SU-DHL-6 (cell line): ENCODE data around the gene MGME1.

ENCODE experiments used
- H2AFZ ChIP-seq: fragments of 200-600 bp; sonication (generic); 2 replicates; pipeline ENCODE4 v1.6.1; 2014; ENCODE audit warnings: low read depth, mild to moderate bottlenecking, moderate library complexity, mixed read lengths, antibody characterized with exemption, low read length; ENCODE audit not compliant: severe bottlenecking
- H3F3A ChIP-seq: fragments of 200-600 bp; shearing (Covaris generic); 2 replicates; pipeline ENCODE4 v1.6.0; 2016; ENCODE audit warnings: antibody characterized with exemption, mild to moderate bottlenecking; ENCODE audit not compliant: insufficient read depth
- H3K27ac ChIP-seq: fragments of 200-600 bp; sonication (generic); 2 replicates; pipeline ENCODE4 v1.5.1; 2016; ENCODE audit warnings: low read depth, mild to moderate bottlenecking, low read length, moderate library complexity, mixed read lengths
- H3K27me3 ChIP-seq: fragments of 200-600 bp; sonication (generic), shearing (Covaris generic); 2 replicates; pipeline ENCODE4 v1.6.0; 2014; ENCODE audit warnings: mild to moderate bottlenecking, low read length
- H3K36me3 ChIP-seq: fragments of 200-600 bp; sonication (generic); 2 replicates; pipeline ENCODE4 v1.6.1; 2014; ENCODE audit warnings: mild to moderate bottlenecking, low read length, mixed read lengths
- H3K4me2 ChIP-seq: fragments of 300-600, 200-600 bp; shearing (Covaris generic), sonication (generic); 2 replicates; pipeline ENCODE4 v1.6.0; 2014; ENCODE audit warnings: low read length, low read depth, mild to moderate bottlenecking; ENCODE audit not compliant: poor library complexity, severe bottlenecking
- H3K4me3 ChIP-seq: fragments of 200-600 bp; sonication (generic); 2 replicates; pipeline ENCODE4 v1.5.1; 2014; ENCODE audit warnings: antibody characterized with exemption, low read length, mild to moderate bottlenecking, mixed read lengths; ENCODE audit not compliant: insufficient read depth, poor library complexity, severe bottlenecking
- H3K79me2 ChIP-seq: fragments of 200-600 bp; sonication (generic); 2 replicates; pipeline ENCODE4 v1.6.1; 2014; ENCODE audit warnings: mild to moderate bottlenecking, low read length, moderate library complexity; ENCODE audit not compliant: insufficient read depth
- H3K9ac ChIP-seq: fragments of 200-600 bp; sonication (generic); 2 replicates; pipeline ENCODE4 v1.7.0; 2014; ENCODE audit warnings: mild to moderate bottlenecking, low read length
- H3K9me2 ChIP-seq: fragments of 200-600 bp; sonication (generic); replicated peaks from 2 replicates; pipeline ENCODE4 v1.6.1; 2014; ENCODE audit warnings: low read length; ENCODE audit not compliant: insufficient read depth
- H3K9me3 ChIP-seq: fragments of 200-600 bp; sonication (generic); 2 replicates; pipeline ENCODE4 v1.6.1; 2014; ENCODE audit warnings: low read length, mixed read lengths; ENCODE audit not compliant: insufficient read depth
- H4K20me1 ChIP-seq: fragments of 200-600 bp; sonication (generic); 2 replicates; pipeline ENCODE4 v1.6.1; 2014; ENCODE audit warnings: low read depth, mild to moderate bottlenecking, antibody characterized with exemption, low read length, moderate library complexity, mixed read lengths
- CTCF ChIP-seq: fragments of 200-600 bp; sonication (generic); IDR thresholded peaks from one replicate; pipeline ENCODE4 v1.5.1; 2017; ENCODE audit warnings: antibody characterized with exemption, mild to moderate bottlenecking, low read length, moderate library complexity; ENCODE audit not compliant: insufficient read depth, poor library complexity, severe bottlenecking
- EZH2phosphoT487 ChIP-seq: fragments of 200-600 bp; sonication (generic), shearing (Covaris generic); conservative IDR thresholded peaks from 2 replicates; pipeline ENCODE4 v1.6.1; 2018; ENCODE audit warnings: mild to moderate bottlenecking, antibody characterized with exemption, low read length, moderate library complexity, mixed read lengths

Gene MGME1

GRCh38 chr20:18006684-18007083 is 37.9 kb downstream of the MGME1 start:
- Histone ChIP-seq H3K4me2 (no peak overlapping the region), H3K9ac (no peak overlapping the region), H3F3A (no peaks in the 10 kb centered on the region), H3K27me3 (no peaks in the 10 kb centered on the region), H3K4me3 (no peak overlapping the region), H4K20me1 (no peaks in the 10 kb centered on the region), H3K27ac (no peak overlapping the region), H3K9me2 (no peaks in the 10 kb centered on the region), H2AFZ (no peak overlapping the region), H3K9me3 (no peaks in the 10 kb centered on the region), H3K36me3 (no peaks in the 10 kb centered on the region), H3K79me2 (no peaks in the 10 kb centered on the region)
- no peak for TF ChIP-seq CTCF
- no peak for TF ChIP-seq EZH2phosphoT487

- no peak overlapping the region for H2AFZ ChIP-seq
- no peaks in the 10 kb centered on the region for H3K9me2 ChIP-seq
- H3K36me3 ChIP-seq: no peaks in the 10 kb centered on the region
- no peak overlapping the region for H3K27ac ChIP-seq
- TF ChIP-seq EZH2phosphoT487: no peak
- no peak for TF ChIP-seq CTCF
- no peaks in the 10 kb centered on the region for H3F3A ChIP-seq
- no peaks in the 10 kb centered on the region for H3K9me3 ChIP-seq
- no peaks in the 10 kb centered on the region for H4K20me1 ChIP-seq
- H3K4me2 ChIP-seq: no peak overlapping the region
- no peaks in the 10 kb centered on the region for H3K27me3 ChIP-seq
- no peaks in the 10 kb centered on the region for H3K79me2 ChIP-seq
- H3K9ac ChIP-seq: no peak overlapping the region
- H3K4me3 ChIP-seq: no peak overlapping the region
Observed at GRCh38 chr20:18007534-18008292, 38.9 kb downstream of the MGME1 start.

- H3K9ac ChIP-seq: no peak overlapping the region
- no peaks in the 10 kb centered on the region for H3K36me3 ChIP-seq
- no peak overlapping the region for H3K4me2 ChIP-seq
- no peaks in the 10 kb centered on the region for H3K9me3 ChIP-seq
- H3K27ac ChIP-seq: no peak overlapping the region
- H3F3A ChIP-seq: no peaks in the 10 kb centered on the region
- no peak overlapping the region for H3K4me3 ChIP-seq
- no peak for TF ChIP-seq EZH2phosphoT487
- TF ChIP-seq CTCF: no peak
- no peaks in the 10 kb centered on the region for H3K79me2 ChIP-seq
- H4K20me1 ChIP-seq: no peaks in the 10 kb centered on the region
- no peak overlapping the region for H2AFZ ChIP-seq
- no peaks in the 10 kb centered on the region for H3K9me2 ChIP-seq
- H3K27me3 ChIP-seq: no peaks in the 10 kb centered on the region
Observed at GRCh38 chr20:18009116-18009515, 40.3 kb downstream of the MGME1 start.
